ENCODE results near the gene FMNL1.

FMNL1 gene

DNA sequence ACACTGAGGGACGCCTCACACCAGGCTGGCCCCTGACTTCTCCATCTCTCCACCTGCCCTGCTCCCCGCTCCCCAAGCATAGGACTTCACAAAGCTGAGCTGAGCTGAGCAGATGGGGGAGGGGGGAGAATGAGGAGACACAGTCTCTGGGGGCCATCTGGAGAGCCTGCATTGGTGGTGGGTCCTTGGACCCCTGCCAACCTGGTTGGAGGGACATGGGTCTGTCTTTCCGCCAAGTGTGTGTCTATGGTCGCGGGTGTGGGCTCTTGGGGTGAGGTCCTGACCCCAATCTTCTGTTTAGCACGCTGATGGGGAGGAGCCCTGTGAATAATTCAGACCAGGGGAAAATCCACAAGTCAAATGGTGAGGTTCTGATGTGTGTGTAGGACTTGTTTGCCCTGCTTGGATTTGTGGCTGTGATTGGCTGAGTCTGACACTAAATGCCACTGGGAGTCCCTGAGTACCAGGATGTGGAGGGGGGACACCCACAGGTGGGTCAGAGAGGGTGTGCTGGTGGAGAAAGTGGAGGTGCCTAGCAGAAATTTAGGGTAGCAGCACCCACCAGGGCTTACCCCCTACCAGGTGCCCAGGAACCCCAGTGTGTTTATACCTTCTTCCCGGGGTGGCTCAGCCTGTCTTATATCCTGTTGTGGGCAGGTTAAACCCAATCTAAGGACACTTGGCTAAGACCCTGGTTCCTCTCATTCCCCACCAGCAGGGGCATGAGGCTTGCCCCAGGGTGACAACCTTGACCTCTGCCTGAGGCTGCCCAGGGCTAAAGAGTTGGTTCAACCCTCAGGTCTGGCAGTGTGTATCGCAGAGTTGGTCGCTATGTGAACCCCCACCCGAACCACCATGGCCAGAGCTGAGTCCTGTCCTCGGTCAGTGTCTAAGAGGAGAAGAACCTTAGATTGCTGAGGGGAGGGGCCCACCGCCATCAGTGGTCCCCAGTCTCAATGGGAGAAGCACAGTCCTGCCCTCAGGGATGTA is 2.1 kb downstream of the FMNL1 start:
- peak; percentile 58 for DNase-seq

DNA sequence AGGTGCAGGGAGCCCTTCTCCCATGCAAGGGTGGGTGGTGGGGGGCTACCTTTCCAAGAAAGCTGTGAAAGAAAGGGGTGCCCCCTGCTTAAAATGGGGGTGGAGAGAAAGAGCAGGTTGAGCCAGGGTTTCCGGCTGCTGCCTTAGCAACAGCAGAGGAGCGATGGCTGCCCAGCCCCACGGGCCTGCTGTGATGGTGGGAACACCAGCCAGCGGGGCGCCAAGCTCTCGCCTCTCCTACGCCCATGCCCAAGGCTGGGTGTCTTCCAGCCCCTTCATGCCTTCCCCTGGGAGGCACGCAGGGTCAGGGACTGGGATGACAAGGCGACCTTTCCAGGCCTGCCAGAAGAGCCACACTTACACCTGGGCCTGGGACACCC is 3.0 kb downstream of the FMNL1 start:
- DNase-seq = no peak

DNA sequence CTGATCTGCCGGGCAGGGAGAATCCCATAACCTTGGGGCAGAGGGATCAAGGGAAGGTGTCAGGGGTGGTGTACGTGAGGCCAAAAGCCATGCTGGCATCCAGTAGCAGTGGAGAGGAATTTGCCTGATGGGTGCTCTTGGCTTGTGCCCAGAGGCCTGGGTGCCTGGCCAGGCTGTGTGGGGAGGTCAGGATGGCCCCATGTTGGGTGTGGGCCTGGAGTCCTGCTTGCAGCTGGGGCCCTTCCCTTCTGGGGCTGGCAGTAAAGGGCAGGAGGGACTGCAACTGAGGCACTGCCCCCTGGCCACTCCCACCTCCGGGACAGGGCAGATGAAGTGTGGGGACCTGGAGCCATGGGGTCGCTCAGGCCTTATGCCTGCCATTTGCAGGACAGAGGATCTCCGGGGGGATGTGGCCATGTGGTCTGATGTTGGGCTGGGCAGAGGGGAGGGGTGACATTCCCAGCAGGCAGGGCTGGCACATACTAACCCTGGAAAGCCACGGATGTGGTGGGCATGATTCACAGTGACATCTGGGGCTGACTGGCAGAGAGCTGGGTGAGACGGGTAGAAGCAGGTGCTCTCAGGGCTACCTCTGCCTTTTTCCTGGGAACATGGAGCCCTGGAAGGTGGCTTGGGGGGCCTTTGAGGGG is 3.5 kb downstream of the FMNL1 start:
- DNase-seq = peak; percentile 68

DNA sequence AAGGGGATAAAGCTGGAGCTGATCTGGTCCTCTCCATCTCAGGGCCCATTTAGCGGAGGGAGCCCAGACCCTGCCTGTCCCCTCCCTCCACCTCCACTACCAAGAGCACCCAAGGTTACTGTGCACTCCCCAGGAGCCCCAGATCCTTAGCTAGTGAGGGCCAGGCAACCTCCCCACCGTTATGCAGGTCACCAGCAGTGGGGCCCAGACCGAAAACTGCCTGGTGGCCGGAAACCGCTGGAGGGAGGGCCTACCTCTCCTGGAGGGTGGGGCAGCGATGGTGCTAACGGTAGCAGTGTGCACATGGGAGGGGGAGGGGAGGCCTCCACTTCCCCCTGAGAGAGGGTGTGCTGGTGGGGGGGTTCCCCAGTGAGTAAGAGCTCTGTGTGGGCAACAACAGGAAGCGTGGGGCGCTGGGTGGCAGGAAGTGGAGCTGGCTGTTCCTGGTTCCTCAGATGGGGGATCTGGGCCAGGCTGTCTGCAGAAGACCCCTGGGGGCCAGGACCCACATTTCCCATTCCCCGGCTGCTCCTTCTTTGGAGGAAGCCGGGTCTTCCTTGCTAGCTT is 4.4 kb downstream of the FMNL1 start:
- peak; percentile 96 for DNase-seq

DNA sequence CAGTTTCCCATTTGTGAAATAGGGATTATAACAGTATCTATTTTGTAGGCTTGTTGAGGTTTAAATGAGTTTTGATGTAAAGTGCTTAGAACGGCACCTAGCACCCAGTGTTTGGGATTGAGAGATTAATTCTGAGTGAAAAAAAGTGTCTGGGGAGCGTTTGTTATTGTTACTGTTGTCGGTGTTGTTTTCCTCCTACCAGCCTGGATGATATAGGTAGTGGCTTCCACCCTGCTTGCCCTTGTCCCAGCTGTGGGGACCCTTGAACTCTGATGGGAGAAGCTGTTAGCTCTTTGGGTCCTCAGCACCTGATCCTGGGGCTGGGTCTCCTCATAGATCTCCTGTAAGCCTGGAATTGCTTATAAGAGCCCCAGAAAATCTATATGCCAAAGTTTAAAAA is 4.9 kb downstream of the FMNL1 start:
- DNase-seq = no peak

DNA sequence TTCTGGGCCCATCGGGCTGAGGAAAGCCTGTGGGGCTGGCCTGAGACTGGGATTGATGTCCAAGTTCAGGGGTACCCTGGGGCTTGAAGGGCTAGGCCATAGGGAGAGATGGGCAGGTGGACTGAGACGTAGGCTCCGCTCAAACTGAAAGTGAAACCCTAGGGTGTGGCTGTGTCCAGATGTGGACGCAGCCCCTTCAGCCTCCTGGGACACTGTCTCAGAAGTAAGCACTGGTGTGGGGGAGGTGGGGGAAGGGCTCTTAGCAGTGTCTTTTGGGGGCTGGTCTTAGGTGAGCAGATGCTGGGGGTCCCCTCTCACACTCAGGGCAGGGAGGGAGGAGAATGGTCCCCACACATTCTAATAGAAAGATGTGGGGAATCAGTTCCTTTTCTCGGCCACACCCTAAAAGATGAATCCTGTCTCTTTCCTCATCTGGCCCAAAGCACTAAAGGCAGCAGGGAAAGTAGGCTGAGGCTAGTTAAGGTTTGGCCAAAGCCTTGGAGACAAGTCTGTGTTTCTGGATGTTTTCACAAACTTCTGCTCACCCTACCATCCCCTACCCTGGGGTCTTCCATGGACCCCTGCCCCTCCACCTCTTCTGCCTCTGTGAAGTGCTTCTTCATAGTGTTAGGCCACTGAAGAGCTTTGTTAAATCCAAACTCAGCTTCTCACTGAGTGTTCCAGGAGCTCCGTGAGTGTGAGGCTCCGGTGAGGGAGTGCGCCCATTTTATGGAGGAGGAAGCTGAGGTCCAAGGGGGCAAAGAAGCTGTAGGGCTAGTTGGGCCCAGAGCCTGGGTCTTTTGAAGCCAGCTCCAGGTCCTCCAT is 5.6 kb downstream of the FMNL1 start:
- no peak for DNase-seq

DNA sequence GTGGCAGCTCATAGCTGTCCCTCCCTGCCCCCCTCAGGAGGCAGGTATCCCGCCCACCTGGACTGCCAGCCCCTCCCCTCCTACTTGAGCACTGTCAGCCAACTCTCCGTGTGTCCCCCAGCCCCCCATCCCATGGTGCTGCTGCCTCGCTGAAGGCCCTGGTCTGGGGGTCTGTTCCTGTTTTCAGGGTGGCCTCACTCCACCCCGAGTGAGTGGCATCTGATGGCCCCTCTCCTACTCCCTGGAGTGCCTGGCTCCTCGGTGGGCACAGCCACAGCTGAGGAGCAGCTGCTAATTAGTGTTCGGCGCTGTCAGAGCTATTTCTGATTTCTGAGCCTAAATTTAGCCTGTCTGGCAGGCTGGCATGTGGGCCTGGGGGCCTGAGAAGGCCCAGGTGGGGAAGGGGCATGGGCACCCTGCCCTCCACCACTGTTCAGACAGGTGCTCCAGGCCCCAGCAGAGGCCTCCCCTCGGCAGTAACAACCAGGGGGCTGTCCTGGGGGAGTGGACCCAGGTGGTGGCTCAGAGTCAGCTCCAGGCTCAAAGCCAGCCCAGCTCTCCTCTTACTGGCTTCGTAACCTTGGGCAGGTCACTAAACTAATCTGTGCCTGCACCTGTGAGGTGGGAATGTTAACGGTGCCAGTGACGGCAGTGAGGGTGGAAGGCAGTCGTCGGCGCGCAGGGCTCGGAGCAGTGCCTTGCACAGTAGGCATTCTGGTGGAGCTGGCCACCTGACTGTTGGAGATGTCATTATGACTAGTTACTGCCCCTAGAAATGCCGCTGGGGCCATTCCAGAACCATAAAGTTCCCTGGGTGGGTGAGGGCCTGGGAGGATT is 6.5 kb downstream of the FMNL1 start:
- DNase-seq = peak; percentile 50

DNA sequence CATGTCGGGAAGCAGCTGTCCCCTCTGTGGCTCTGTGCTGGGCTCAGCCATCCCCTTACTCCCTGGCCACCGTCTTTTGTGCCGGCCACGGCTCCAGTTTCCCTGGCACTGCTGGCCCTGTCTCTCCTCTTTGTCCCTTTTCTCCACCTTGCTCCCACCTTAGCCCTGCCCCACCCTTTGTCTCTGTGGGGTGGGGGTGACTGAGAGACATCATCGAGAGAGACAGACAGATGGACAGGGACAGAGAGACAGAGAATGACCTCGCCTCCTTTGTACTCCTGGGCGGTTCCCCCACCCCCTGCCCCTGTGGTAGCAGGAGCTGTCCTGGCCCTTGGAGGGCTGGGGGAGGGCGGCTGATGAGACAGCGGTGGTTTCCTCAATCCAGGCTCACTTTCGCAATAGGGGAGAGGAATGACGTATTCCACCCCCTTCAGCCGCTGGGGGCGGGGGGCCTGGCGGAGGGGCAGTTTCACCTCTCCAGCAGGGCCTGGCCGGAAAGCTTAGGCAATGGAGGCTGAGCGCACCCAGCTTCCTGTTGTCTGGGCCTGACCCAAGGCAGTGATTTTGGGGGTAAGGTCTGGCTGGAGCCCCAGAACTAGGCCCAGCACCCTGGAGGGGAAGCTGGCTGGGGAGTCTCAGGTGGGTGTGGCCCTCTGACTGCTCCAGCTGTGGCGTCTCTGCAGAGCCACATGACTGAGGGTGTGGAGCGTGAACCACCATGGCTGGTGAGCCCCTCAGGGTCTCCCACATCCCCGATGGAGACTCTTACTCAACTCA is 7.3 kb downstream of the FMNL1 start:
- peak; percentile 83 for DNase-seq

DNA sequence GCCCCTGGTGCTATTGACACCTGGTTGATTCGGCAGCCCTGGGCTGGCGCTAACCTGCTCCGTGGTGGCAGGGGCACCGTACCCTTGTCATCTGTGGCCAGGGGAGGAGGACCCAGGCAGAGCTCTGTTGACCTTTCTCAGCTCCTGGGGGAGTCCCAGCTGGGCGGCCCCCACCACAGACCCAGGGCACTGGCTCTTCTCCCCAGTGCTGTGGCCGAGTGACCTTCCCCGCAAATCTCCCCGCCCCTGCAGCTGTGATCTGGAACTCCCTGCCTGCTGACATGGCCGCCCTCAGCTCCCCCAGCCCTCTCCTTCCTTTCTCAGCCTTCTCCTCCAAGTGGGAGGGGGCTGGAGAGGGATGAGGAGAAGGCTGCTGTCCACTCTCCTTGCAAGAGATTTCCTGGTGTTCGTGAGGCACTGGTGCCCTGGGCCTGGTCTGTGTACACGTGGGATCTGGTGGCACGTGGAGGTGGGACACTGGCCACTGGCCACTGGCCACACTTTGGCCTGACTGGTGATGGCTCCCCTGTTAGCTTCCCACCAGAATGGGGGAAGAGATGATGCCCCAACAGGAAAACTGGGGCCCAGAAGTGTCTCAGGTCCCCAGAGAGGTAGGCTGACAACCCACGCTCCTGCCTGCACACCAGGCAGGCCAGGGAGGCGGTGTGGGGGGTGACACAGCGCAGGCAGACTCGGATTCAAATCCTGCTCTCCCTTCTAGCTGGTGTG is 8.2 kb downstream of the FMNL1 start:
- peak; percentile 65 for DNase-seq

DNA sequence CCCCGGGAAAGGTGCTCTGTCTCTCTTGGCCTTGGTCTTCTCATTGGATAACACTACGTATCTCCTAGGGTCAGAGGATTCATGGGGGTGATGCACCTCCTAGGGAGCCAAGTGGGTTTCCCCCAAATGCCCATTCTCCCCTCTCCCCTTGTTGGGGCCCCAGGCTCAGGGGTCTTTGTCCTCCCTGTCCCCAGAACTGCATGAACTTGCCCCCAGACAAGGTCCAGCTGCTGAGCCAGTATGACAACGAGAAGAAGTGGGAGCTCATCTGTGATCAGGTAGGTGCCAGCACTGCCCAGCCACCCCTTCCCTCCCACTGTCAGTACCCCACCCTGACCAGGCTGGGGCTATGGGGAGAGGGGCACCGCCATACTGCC is 8.7 kb downstream of the FMNL1 start:
- DNase-seq = no peak

DNA sequence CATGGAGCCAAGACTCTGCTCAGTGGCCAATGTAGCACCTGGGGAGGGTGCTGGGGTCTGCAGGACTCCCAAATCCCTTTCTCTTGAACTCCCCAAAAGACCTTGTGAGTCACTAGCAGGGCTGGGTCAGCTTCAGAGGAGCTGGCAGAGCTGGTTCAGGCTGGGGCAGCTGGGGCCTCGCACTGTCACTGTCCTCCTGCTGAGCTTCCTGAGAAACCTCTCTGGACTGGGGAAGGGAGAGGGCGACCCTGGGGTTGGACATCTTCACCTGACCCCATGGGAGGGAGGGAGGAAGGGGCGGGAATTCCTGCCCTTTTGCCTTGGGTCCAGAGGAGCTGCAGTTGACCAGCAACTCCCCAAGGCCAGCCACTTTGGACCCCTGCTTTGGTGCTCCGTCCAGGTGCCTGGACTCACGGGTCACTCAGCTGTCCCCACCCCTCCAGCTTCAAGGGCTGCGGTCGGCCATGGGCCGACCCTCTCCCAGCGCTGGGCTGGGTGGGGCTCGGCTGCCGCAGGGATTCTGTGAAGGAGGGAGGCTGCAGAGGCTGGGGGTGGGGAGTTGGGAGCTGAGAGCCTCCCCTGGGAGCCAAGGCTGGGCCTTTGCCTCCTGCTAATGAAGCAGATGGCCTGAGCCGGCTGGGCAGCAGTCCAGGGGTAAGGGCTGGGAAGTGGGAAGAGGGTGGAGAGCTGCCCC is 9.2 kb downstream of the FMNL1 start:
- DNase-seq = no peak

DNA sequence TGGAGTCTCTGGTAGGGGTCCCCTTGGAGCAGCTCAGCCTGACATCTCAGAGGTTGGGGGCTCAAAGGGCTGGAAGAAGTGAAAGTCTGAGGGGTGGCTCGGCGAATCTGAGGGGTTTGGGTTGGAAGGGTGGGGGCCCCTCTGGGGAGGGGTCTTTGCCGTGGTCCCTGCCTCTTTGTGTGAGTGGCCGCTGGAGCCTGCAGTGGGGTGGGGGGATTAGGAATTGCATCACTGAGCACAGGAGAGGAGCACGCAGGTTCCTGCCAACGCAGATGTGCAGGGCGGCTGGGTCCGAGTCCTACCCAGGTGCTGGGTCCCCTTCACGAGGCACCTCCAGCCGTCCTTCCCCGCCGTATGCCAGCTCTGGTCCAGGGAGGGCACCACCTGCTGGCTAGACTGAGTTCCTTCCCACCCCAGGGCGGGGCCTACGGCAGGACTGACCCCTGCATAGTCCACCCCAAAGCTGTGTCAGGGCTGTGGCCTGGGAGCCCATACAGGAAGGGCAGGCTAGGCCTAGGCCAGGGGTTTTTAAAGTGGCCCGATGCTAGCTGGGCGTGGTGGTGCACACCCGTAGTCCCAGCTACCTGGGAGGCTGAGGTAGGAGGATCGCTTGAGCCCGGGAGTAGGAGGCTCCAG is 9.9 kb downstream of the FMNL1 start:
- DNase-seq = no peak

DNA sequence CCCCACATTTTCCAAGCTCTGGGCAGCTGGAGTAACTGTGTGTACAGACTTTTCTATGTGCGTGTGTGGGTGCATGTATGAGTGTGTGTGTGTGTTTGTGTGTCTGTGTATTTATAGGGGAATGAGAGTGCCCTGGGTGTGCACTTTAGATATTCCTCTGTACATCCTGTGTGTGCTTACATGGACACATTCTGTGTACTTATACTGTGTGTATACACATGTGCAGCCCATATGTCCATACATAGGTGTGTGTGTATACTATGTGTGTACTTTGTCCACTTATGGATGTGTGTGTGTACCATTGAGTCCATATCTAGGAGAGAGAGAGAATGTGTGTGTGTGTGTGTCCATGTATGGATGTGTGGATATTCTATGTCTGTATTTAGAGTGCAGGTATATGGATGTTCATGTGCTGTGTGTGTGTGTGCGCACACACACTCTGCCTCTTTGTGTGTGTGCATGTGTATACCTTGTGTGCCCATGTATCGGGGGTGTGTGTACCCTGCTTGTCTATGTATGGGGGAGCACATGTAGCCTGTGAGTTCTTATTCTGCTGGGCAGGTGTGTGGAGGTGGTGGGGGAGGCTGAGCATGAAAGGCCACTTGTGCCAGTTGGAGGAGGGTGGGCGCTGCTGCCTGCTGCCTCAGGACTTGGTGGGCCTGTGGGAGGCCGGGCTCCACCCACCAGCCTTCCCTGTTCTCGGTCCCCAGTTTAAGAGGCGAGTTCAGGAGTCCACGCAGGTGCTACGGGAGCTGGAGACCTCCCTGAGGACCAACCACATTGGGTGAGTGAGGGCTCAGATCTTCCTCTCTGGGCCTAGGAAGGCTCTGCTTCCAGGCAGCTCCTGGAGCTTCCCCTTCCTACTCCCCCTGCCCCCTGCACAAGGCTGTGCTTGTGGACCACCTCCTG is 11.1 kb downstream of the FMNL1 start:
- DNase-seq = no peak

DNA sequence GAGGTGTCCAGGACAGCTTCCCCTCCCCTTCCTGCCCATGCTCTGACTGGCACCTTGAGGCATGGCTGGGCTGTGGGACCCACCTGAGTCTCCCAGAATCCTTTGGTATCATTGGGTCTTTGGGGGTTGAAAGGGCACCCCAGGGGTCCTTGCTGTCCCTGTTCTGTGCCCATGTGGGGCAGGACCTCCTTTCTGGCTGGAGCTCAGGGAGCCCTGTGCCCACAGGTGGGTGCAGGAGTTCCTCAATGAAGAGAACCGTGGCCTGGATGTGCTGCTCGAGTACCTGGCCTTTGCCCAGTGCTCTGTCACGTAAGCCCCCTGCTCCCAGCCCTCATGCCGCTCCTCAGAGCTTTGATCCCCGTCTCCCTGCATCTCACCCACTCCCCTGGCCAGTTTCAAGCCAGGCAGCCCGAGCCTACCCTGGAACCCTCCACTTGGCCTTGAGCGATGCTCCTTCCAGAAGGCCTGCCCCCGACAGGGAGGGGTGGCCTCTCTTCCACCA is 11.8 kb downstream of the FMNL1 start:
- no peak for DNase-seq

DNA sequence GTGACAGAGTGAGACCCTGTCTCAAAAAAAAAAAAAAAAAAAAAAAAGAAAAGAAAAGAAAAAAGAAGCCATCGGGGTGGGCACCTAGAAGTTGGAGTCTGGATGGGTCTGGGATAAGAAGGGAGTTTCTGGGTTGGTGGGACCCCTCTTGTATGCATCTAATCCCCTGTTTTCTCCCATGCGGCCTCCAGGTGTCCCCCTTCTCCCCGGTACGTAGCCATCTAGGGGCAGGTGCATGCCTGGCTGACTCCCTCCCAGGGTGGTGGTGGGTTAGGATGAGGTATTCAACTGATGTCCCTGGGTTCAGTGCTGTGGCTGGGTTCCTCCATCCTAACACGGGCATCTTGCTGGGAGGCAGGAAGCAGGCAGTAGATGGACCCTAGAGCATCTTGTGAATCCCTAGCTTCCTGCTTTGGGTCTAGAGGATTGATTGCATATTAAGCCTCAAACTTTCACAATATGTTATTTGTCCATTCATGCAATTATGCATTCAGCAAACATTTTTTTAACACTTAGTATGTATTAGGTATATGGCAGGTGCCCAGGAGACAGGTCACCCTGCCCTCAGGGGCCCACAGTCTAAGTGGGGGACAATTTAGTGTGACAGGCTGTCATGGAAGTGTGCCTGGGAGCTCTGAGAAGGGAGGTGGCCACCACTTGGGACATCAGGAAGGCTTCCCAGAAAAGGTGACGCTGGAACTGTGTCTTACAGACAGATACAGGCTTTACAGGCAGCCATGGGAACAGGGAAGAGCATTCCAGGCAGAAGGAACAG is 13.1 kb downstream of the FMNL1 start:
- DNase-seq = peak; percentile 55

DNA sequence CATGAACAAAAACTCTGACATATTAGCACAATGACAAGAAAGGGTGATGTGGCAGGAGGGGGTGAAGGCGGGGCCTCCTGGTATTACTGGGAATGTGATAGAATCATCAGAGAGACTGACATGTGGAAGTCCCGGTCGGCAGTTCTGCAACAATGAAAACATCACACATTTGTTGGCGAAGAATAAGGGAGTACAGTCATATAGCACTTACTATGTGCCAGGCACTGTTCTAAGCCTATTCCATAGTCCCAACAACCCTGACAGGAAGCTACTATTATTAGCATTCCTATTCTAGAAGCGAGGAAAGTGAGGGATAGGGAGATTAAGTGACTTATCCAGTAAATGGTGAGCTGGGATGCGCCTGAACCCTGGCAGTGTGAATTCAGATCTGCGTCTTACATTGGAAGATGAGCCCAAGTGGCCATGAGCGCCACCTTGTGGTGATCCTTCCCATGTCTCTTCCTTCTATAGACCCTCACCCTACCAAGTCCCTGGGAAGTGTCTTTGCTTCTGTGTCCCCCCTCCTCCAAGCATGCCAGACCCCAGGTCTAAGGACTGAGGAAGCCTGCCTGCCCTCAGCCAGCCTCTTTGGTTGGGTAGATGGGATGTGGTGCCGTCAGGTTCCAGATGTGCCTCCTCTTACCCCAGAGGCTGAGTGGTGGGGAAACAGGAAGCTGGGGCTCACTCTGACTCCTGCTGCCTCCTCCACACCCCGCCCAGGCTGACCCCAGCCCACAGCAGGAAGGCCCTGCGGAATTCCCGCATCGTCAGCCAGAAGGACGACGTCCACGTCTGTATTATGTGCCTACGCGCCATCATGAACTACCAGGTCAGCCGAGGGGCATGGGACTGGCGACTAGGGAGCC is 14.0 kb downstream of the FMNL1 start:
- DNase-seq = peak; percentile 84
